SK-N-SH treated with all-trans-retinoic acid at 6 μM for 48 hours (cell line): ENCODE results near the gene ADAMTS17.

Experiments used
- ATAC-seq: fragments of 200-7000 bp; cut with Tn5 transposase; 3 replicates; pipeline ENCODE4 v1.9.1; 2020; ENCODE audit warnings: mild to moderate bottlenecking, moderate library complexity
- ARNTL ChIP-seq: fragments of 450-650 bp; formaldehyde crosslinking; IDR thresholded peaks from 2 replicates; pipeline ENCODE4 v1.5.0; 2020; ENCODE audit warnings: low read depth, mild to moderate bottlenecking, moderate library complexity, borderline replicate concordance
- BACH2 ChIP-seq: fragments of 250-450 bp; sonication (Bioruptor Pico); IDR thresholded peaks from 2 replicates; pipeline ENCODE4 v1.9.0; 2021; ENCODE audit warnings: mild to moderate bottlenecking, borderline replicate concordance
- CSDC2 ChIP-seq: fragments of 250-450 bp; sonication (Bioruptor Pico); IDR thresholded peaks from 2 replicates; pipeline ENCODE4 v1.5.0; 2020; ENCODE audit warnings: mild to moderate bottlenecking, moderate library complexity
- ESRRG ChIP-seq: fragments of 250-450 bp; sonication (Bioruptor Pico); IDR thresholded peaks from 2 replicates; pipeline ENCODE4 v1.6.1; 2021; ENCODE audit warnings: mild to moderate bottlenecking
- GLIS3 ChIP-seq: fragments of 250-450 bp; sonication (Bioruptor Pico); IDR thresholded peaks from 2 replicates; pipeline ENCODE4 v1.5.0; 2020; ENCODE audit warnings: mild to moderate bottlenecking, moderate library complexity
- ISL1 ChIP-seq: fragments of 250-450 bp; sonication (Bioruptor Pico); IDR thresholded peaks from 2 replicates; pipeline ENCODE4 v2.1.2; 2022; ENCODE audit warnings: mild to moderate bottlenecking, moderate library complexity
- OSR1 ChIP-seq: fragments of 250-450 bp; sonication (Bioruptor Pico); IDR thresholded peaks from 2 replicates; pipeline ENCODE4 v1.8.0; 2022; ENCODE audit warnings: moderate library complexity, mild to moderate bottlenecking, inconsistent platforms
- PPARA ChIP-seq: fragments of 250-450 bp; sonication (Bioruptor Pico); IDR thresholded peaks from 2 replicates; pipeline ENCODE4 v1.5.0; 2020; ENCODE audit warnings: mild to moderate bottlenecking, borderline replicate concordance
- RARB ChIP-seq: fragments of 250-450 bp; sonication (Bioruptor Pico); IDR thresholded peaks from 2 replicates; pipeline ENCODE4 v1.8.0; 2021; ENCODE audit warnings: mild to moderate bottlenecking, moderate library complexity
- SNAI2 ChIP-seq: fragments of 250-450 bp; sonication (Bioruptor Pico); IDR thresholded peaks from 2 replicates; pipeline ENCODE4 v1.5.0; 2020; ENCODE audit warnings: mild to moderate bottlenecking, moderate library complexity
- TCF4 ChIP-seq: fragments of 250-450 bp; sonication (Bioruptor Pico); IDR thresholded peaks from 2 replicates; pipeline ENCODE4 v1.8.0; 2021; ENCODE audit warnings: mild to moderate bottlenecking, moderate library complexity, borderline replicate concordance
- ZC3H10 ChIP-seq: fragments of 250-450 bp; sonication (Bioruptor Pico); IDR thresholded peaks from 2 replicates; pipeline ENCODE4 v1.5.1; 2021; ENCODE audit warnings: mild to moderate bottlenecking, moderate library complexity
- ZFP3 ChIP-seq: fragments of 250-450 bp; sonication (Bioruptor Pico); IDR thresholded peaks from 2 replicates; pipeline ENCODE4 v1.5.0; 2020; ENCODE audit warnings: mild to moderate bottlenecking, moderate library complexity
- ZFP30 ChIP-seq: fragments of 450-650 bp; formaldehyde crosslinking; IDR thresholded peaks from 2 replicates; pipeline ENCODE4 v1.5.0; 2022; ENCODE audit warnings: mild to moderate bottlenecking, moderate library complexity
- ZNF565 ChIP-seq: fragments of 450-650 bp; formaldehyde crosslinking; conservative IDR thresholded peaks from 2 replicates; pipeline ENCODE4 v1.5.0; 2020; ENCODE audit warnings: low read depth, mild to moderate bottlenecking, moderate library complexity
- ZNF70 ChIP-seq: fragments of 450-650 bp; formaldehyde crosslinking; IDR thresholded peaks from 2 replicates; pipeline ENCODE4 v1.5.0; 2020; ENCODE audit warnings: mild to moderate bottlenecking, moderate library complexity
- ZNF8 ChIP-seq: fragments of 450-650 bp; formaldehyde crosslinking; IDR thresholded peaks from 2 replicates; pipeline ENCODE4 v1.5.0; 2020; ENCODE audit warnings: mild to moderate bottlenecking, moderate library complexity
- TF ChIP-seq, protein P1 (sequence below): fragments of 250-450 bp; sonication (Bioruptor Pico); IDR thresholded peaks from 2 replicates; pipeline ENCODE4 v1.8.0; 2020; ENCODE audit warnings: mild to moderate bottlenecking, moderate library complexity, borderline replicate concordance
- TF ChIP-seq, protein P2 (sequence below): fragments of 250-450 bp; sonication (Bioruptor Pico); IDR thresholded peaks from 2 replicates; pipeline ENCODE4 v1.5.0; 2020; ENCODE audit warnings: mild to moderate bottlenecking, moderate library complexity
- TF ChIP-seq, protein P3 (sequence below): fragments of 250-450 bp; sonication (Bioruptor Pico); IDR thresholded peaks from 2 replicates; pipeline ENCODE4 v1.5.1; 2021; ENCODE audit warnings: mild to moderate bottlenecking, moderate library complexity
- TF ChIP-seq, protein P4 (sequence below): fragments of 250-450 bp; sonication (Bioruptor Pico); IDR thresholded peaks from 2 replicates; pipeline ENCODE4 v1.5.1; 2020; ENCODE audit warnings: low read depth, mild to moderate bottlenecking, moderate library complexity

ADAMTS17 gene

DNA sequence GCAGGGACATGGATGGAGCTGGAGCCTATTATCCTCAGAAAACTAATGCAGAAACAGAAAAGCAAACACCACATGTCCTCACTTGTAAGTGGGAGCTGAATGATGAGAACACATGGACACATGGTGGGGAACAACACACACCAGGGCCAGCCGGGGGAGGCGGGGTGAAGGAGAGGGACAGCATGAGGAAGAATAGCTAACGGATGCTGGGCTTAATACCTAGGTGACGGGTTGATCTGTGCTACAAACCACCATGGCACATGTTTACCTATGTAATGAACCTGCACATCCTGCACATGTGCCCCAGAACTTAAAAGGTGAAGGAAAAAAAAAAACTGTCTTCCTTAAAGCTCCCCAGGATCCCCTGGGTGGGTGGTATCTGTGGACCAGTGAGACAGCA lies 87.1 kb downstream of the ADAMTS17 start:
- no peak for ATAC-seq
- no peak for TF ChIP-seq CSDC2 (CRISPR knock-in tag)
- TF ChIP-seq, protein P1, sequence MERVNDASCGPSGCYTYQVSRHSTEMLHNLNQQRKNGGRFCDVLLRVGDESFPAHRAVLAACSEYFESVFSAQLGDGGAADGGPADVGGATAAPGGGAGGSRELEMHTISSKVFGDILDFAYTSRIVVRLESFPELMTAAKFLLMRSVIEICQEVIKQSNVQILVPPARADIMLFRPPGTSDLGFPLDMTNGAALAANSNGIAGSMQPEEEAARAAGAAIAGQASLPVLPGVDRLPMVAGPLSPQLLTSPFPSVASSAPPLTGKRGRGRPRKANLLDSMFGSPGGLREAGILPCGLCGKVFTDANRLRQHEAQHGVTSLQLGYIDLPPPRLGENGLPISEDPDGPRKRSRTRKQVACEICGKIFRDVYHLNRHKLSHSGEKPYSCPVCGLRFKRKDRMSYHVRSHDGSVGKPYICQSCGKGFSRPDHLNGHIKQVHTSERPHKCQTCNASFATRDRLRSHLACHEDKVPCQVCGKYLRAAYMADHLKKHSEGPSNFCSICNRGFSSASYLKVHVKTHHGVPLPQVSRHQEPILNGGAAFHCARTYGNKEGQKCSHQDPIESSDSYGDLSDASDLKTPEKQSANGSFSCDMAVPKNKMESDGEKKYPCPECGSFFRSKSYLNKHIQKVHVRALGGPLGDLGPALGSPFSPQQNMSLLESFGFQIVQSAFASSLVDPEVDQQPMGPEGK (CRISPR knock-in tag) = no peak
- no peak for TF ChIP-seq SNAI2 (CRISPR knock-in tag)
- TF ChIP-seq, protein P2, sequence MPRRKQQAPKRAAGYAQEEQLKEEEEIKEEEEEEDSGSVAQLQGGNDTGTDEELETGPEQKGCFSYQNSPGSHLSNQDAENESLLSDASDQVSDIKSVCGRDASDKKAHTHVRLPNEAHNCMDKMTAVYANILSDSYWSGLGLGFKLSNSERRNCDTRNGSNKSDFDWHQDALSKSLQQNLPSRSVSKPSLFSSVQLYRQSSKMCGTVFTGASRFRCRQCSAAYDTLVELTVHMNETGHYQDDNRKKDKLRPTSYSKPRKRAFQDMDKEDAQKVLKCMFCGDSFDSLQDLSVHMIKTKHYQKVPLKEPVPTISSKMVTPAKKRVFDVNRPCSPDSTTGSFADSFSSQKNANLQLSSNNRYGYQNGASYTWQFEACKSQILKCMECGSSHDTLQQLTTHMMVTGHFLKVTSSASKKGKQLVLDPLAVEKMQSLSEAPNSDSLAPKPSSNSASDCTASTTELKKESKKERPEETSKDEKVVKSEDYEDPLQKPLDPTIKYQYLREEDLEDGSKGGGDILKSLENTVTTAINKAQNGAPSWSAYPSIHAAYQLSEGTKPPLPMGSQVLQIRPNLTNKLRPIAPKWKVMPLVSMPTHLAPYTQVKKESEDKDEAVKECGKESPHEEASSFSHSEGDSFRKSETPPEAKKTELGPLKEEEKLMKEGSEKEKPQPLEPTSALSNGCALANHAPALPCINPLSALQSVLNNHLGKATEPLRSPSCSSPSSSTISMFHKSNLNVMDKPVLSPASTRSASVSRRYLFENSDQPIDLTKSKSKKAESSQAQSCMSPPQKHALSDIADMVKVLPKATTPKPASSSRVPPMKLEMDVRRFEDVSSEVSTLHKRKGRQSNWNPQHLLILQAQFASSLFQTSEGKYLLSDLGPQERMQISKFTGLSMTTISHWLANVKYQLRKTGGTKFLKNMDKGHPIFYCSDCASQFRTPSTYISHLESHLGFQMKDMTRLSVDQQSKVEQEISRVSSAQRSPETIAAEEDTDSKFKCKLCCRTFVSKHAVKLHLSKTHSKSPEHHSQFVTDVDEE (CRISPR knock-in tag) = no peak
- no peak for TF ChIP-seq RARB (CRISPR knock-in tag)
- TF ChIP-seq ZNF8 (CRISPR knock-in tag) = no peak
- TF ChIP-seq ZNF565 (CRISPR knock-in tag) = no peak
- TF ChIP-seq ZFP3 (CRISPR knock-in tag) = no peak
- TF ChIP-seq ESRRG (CRISPR knock-in tag) = no peak
- no peak for TF ChIP-seq OSR1
- no peak for TF ChIP-seq ZFP30
- TF ChIP-seq ISL1 (CRISPR knock-in tag) = no peak
- TF ChIP-seq ARNTL (CRISPR knock-in tag) = no peak
- TF ChIP-seq PPARA (CRISPR knock-in tag) = no peak
- TF ChIP-seq, protein P3, sequence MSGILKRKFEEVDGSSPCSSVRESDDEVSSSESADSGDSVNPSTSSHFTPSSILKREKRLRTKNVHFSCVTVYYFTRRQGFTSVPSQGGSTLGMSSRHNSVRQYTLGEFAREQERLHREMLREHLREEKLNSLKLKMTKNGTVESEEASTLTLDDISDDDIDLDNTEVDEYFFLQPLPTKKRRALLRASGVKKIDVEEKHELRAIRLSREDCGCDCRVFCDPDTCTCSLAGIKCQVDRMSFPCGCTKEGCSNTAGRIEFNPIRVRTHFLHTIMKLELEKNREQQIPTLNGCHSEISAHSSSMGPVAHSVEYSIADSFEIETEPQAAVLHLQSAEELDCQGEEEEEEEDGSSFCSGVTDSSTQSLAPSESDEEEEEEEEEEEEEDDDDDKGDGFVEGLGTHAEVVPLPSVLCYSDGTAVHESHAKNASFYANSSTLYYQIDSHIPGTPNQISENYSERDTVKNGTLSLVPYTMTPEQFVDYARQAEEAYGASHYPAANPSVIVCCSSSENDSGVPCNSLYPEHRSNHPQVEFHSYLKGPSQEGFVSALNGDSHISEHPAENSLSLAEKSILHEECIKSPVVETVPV (CRISPR knock-in tag) = no peak
- TF ChIP-seq, protein P4, sequence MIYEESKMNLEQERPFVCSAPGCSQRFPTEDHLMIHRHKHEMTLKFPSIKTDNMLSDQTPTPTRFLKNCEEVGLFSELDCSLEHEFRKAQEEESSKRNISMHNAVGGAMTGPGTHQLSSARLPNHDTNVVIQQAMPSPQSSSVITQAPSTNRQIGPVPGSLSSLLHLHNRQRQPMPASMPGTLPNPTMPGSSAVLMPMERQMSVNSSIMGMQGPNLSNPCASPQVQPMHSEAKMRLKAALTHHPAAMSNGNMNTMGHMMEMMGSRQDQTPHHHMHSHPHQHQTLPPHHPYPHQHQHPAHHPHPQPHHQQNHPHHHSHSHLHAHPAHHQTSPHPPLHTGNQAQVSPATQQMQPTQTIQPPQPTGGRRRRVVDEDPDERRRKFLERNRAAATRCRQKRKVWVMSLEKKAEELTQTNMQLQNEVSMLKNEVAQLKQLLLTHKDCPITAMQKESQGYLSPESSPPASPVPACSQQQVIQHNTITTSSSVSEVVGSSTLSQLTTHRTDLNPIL (CRISPR knock-in tag) = no peak
- no peak for TF ChIP-seq ZC3H10 (CRISPR knock-in tag)
- TF ChIP-seq, all 23 proteins: peak for 0

DNA sequence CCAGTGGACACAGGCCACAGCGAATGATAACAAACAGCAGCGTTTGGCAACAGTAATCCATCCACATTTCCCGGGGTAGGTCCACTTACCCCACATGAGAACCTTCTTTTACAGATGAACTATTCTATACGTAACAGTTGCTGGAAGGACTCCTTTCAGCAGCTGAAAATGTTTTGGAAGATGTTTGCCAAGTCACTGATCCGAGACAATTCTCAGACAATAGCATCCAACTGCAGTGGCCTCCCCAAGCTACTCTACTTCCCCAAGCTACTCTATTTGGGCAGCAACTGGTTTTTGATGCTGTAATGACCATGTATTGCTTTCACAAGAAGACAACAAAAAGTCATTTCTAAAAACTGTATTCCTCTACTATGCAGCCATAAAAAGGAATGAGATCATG lies 87.5 kb downstream of the ADAMTS17 start:
- no peak for ATAC-seq
- no peak for TF ChIP-seq GLIS3 (CRISPR knock-in tag)
- TF ChIP-seq, protein P3 (CRISPR knock-in tag) = no peak
- no peak for TF ChIP-seq PPARA (CRISPR knock-in tag)
- no peak for TF ChIP-seq OSR1
- TF ChIP-seq, protein P1 (CRISPR knock-in tag) = no peak
- TF ChIP-seq ISL1 (CRISPR knock-in tag) = no peak
- no peak for TF ChIP-seq ZNF8 (CRISPR knock-in tag)
- TF ChIP-seq ZNF70 (CRISPR knock-in tag) = no peak
- TF ChIP-seq, protein P4 (CRISPR knock-in tag) = no peak
- TF ChIP-seq BACH2 (CRISPR knock-in tag) = no peak
- TF ChIP-seq, protein P2 (CRISPR knock-in tag) = no peak
- no peak for TF ChIP-seq SNAI2 (CRISPR knock-in tag)
- no peak for TF ChIP-seq ZNF565 (CRISPR knock-in tag)
- TF ChIP-seq ZC3H10 (CRISPR knock-in tag) = no peak
- TF ChIP-seq TCF4 (CRISPR knock-in tag) = no peak
- TF ChIP-seq ESRRG (CRISPR knock-in tag) = no peak
